GM20000 (cell line): Measurements from ENCODE around the gene RARS2.

Experiments
- DNase-seq: peaks from one replicate; pipeline ENCODE4 v3.0.0; 2012; ENCODE audit warnings: low spot score
- CTCF ChIP-seq: IDR thresholded peaks from 2 replicates; pipeline ENCODE4 v1.5.1; 2012; ENCODE audit warnings: mild to moderate bottlenecking, control low read depth; ENCODE audit errors: extremely low read depth, missing control alignments

The RARS2 gene

GRCh38 chr6:87573307-87574024, 16.3 kb downstream of the RARS2 start:
- no peak for DNase-seq
- TF ChIP-seq CTCF, result no peak

DNA sequence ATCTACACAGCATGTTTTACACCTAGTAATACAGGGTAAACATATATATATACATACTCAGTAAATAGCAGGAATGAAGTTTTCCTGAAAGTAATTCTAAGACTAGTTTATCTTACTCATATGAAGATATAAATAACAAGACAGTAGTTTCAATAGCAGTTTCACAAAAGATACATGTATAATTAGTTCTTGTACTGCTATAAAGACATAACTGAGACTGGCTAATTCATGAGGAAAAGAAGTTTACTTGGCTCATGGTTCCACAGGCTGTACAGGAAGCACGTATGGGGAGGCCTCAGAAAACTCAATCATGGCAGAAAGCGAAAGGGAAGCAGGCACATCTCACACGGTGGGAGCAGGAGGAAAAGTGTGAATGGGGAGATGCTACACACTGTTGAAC, 16.9 kb downstream of the RARS2 start:
- DNase-seq, result no peak
- TF ChIP-seq CTCF, result no peak

DNA sequence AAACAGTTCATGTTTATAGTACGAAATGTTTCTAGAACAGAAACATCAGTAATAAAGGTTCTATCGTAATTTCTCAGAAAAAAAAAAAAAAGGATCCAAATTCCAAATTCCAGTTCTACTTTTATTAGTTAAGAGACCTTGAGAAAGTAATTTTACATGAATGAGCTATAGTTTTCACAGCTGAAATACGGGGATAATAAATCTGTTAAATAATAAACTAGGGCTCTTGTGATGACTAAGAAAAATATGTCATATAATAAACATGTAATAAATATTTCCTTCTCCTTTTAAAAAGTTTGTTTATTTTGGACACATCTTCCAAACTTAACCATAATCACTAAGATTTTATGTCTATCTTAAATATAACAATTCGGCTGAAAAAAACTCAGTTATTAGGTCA, 17.8 kb downstream of the RARS2 start:
- no peak for DNase-seq

DNA sequence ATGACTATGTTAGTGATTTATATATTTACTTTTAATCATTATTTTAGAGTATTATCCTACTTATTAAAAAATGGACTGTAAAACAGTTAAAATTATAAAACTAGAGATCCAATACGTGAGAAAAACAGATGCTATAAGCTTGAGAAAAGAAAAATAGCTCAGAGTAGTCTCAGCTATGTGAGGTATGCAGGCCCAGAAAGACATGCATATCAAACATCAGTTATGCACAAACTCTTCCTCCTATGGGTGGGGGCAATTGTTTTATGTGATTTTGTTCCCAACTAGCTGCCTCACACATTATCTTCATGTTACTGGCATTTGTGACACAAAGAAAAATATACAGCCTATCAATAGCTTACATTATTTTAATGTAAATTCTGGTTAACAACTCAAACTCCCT, 28.8 kb downstream of the RARS2 start:
- DNase-seq, result no peak
- TF ChIP-seq CTCF, result no peak

More for the DNA sequence above, 17.8 kb downstream of the RARS2 start:
- TF ChIP-seq CTCF, result no peak

DNA sequence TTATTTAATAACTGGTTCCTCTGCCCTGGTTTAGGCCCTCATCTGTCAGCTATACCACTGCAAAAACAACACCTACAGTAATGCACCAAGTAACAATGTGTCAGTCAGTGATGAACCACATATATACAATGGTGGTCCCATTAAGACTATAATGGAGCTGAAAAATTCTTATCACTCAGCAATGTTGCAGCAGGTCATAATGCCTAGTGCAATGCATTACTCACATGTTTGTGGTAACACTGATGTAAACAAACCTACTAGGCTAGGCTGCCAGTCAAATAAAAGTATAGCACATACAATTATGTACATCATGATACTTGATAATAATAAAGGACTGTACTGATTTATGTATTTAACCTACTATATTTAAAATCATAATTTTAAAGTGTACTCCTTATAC, 31.3 kb downstream of the RARS2 start:
- DNase-seq, result no peak
- TF ChIP-seq CTCF, result no peak

GRCh38 chr6:87555506-87555905, 34.3 kb downstream of the RARS2 start:
- no peak for DNase-seq
- TF ChIP-seq CTCF, result no peak

DNA sequence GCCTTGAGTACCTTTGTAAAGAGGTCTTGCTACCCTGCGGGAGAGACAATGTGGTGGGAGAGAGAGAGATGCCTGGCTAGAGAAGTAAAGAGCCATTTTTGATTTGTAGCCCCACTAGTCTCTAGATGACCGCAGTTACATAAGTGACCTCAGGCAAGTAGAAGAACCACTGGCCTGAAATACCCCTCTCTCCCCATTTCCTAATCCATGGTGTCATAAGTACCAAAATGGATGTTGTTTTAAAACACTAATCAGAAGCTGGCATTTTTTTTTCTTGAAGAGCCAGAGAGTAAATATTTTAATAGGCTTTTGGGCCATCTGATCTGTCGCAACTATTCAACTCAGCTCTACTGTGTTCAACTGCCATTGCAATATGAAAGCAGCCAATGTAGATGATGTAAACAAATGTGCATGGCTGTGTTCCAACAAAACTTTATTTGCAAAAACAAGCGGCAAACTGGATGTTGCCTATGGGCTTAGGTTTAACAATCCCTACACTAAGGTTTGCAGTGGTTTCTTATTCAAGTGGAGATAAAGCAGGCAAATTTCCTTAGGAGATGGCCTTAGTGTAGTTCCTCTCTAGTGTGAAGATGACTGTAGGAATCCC, 36.5 kb downstream of the RARS2 start:
- TF ChIP-seq CTCF, result no peak
- DNase-seq, result no peak
